ENCODE data around the gene ARSD.

The ARSD gene

DNA sequence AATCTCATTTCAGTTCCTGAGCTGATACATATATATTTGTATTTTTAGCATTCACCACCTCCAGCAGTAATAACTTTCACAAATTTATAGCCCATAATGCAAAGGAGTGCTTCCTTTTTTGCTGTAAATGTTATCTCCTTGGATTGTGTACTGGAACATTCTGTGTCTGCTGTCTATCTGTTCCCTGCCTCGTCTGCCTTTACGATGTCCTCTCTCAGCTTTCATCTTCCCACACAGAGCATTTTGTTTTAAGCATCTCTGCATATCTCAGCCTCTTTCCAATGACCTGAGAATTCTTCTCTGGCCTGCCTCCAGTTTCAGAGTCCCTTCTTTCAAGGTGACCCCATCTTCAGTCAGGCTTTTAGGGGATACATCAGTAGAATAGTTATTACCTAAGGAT lies 57.3 kb downstream of the ARSD start:
- no peak overlapping the region for H3K27ac ChIP-seq
- TF ChIP-seq, protein P1, sequence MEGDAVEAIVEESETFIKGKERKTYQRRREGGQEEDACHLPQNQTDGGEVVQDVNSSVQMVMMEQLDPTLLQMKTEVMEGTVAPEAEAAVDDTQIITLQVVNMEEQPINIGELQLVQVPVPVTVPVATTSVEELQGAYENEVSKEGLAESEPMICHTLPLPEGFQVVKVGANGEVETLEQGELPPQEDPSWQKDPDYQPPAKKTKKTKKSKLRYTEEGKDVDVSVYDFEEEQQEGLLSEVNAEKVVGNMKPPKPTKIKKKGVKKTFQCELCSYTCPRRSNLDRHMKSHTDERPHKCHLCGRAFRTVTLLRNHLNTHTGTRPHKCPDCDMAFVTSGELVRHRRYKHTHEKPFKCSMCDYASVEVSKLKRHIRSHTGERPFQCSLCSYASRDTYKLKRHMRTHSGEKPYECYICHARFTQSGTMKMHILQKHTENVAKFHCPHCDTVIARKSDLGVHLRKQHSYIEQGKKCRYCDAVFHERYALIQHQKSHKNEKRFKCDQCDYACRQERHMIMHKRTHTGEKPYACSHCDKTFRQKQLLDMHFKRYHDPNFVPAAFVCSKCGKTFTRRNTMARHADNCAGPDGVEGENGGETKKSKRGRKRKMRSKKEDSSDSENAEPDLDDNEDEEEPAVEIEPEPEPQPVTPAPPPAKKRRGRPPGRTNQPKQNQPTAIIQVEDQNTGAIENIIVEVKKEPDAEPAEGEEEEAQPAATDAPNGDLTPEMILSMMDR (IDR thresholded peaks at IDR 0.05) = no peak
- TF ChIP-seq ZFX (IDR thresholded peaks at IDR 0.05; ENCODE audit: borderline replicate concordance) = no peak

DNA sequence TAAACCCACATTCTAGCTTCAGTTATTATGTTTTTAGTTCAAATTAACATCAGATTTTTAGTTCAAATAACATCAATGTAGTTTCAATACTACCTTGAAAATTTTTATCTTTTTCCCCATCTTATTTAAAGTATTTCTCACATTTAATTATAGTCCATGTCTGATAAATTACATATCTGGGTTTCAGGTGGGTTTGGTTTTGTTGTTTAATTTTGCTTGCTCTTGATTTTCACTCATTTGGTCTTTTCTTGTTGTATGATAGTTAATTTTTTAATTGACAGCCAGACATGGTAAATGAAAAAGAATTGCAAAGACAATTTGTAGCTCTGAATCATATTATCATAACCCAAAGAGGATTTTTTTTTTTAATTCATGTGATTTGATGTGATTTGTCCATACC lies 58.5 kb downstream of the ARSD start:
- TF ChIP-seq ZFX (IDR thresholded peaks at IDR 0.05; ENCODE audit: borderline replicate concordance) = no peak
- TF ChIP-seq, protein P1 (IDR thresholded peaks at IDR 0.05) = no peak
- no peak overlapping the region for H3K27ac ChIP-seq

DNA sequence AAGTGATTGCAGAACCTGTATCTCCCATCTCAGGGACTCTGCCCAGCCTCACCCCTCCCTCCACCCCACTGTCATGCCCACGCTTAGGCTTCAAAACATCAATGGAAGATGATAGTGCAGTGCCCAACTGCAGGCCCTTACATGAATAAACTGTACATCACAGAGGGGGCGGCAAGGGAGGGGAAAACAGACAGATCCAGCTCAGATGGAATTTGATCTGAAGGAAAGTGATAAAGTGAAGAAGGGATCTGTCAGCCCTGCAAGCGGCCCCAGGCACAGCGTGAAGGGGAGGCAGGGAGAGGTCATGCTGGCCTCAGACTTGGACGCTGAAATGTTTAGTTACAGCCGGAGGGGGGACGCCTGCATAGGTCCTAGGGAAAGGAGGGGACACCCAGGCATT lies 61.9 kb downstream of the ARSD start:
- H3K27ac ChIP-seq = no peak overlapping the region
- TF ChIP-seq, protein P1 (IDR thresholded peaks at IDR 0.05) = no peak
- no peak for TF ChIP-seq ZFX (IDR thresholded peaks at IDR 0.05; ENCODE audit: borderline replicate concordance)

DNA sequence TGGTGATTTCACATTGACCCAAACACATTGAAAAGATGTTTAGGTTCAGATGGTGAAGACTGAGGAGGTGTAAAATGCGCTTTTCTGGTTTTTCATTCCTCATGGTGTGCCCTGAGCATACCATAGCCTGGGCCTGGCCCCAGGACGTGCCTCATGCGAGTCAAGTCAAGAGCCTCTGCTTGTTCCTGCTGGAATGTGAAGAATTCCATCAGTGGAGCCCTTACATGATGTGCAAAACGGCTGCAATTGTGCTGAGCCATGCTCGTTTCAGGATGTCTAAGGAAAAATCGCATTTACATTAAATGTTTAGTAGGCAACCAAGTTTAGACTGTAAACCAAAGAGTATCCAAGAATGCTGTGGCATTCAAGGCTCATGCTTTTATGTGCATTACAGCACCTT lies 65.5 kb downstream of the ARSD start:
- no peak overlapping the region for H3K27ac ChIP-seq

DNA sequence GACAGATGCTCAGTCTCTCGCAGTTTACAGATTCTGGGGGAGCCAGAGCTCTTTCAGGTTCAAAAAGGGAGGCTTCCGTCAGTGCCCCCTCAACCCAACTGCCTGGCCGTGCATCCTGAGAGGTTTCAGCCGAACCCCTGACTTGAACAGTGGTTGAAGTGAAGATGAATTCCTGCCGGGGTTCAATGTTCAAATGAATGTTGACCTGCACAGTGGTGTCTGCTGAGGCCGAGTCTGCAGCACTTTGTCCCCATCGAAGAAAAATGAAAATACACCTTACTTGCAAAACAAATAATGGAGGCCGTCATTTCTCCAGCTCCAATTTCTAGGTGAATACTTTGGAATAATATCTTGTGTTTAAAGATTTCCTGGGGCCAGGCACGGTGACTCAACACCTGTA lies 66.7 kb downstream of the ARSD start:
- no peak overlapping the region for H3K27ac ChIP-seq
- TF ChIP-seq ZFX (IDR thresholded peaks at IDR 0.05; ENCODE audit: borderline replicate concordance) = no peak
- TF ChIP-seq, protein P1 (IDR thresholded peaks at IDR 0.05) = no peak

More for the DNA sequence above, 65.5 kb downstream of the ARSD start:
- no peak for TF ChIP-seq ZFX (IDR thresholded peaks at IDR 0.05; ENCODE audit: borderline replicate concordance)
- TF ChIP-seq, protein P1 (IDR thresholded peaks at IDR 0.05) = no peak

DNA sequence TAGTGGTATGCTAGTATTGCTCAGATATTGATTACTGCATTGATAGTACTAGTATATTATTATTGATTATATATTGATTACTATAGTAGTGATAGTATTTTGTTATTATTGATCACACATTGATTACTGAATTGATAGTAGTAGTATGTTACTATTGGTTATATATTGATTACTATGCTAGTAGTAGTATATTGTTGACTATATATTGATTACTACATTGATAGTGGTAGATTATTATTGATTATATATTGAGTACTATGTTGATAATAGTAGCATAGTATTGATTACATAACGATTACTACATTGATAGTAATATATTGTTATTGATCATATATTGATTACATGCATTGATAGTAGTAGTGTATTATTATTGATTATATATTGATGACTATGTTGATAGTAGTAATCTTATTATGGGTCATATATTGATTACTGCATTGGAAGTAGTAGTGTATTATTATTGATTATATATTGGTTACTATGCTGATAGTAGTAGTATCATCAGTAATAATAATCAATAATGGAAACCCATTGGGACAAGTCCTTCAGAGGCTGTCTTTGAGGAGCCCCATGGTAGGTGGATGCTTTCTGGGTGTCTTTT lies 69.8 kb downstream of the ARSD start:
- TF ChIP-seq, protein P1 (IDR thresholded peaks at IDR 0.05) = no peak
- TF ChIP-seq ZFX (IDR thresholded peaks at IDR 0.05; ENCODE audit: borderline replicate concordance) = no peak
- H3K27ac ChIP-seq = no peak overlapping the region

DNA sequence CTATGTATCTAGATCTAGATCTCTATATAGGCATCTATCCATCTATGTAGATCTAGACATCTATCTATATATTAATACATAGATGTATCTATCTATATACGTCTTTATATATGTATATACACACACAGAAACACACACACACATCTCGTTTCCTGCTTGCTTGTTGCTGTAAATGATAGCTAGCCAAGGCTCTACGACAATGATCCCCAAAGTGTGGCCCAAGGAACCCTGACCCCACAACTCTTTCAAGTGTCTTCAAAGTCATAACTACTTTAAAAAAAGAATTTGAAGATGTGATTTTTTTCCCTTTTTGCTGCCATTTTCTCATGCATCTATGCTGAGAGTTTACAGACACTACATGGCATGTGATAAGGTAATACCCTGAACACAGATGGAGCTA lies 71.6 kb downstream of the ARSD start:
- TF ChIP-seq ZFX (IDR thresholded peaks at IDR 0.05; ENCODE audit: borderline replicate concordance) = no peak
- TF ChIP-seq, protein P1 (IDR thresholded peaks at IDR 0.05) = no peak
- no peak overlapping the region for H3K27ac ChIP-seq

Measured in 22Rv1 (cell line).